Panc1 (cell line): ENCODE data around the gene TSC22D3. TPM values are rescaled to one million over a fixed set of nuclear protein-coding genes. Genes with fewer than 3 reads are reported as not detected.
A peak's percentile ranks its signal among the peaks of the same experiment; 100 is the strongest.

Experiments
- ATAC-seq: fragments of 200-7000 bp; cut with Tn5 transposase; 2 replicates; pipeline ENCODE4 v1.9.1; 2020; ENCODE audit warnings: mild to moderate bottlenecking, moderate library complexity
- BruUV-seq: library from RNA; stranded (reverse); fragments of 400-500 nt; replicated peaks from 2 replicates; lab custom pipeline; 2021; lab: Mats Ljungman, UMichigan
- CTCF ChIA-PET: fragments of 300-600 bp; sonication (Branson Sonifier 250); formaldehyde crosslinking; loops from one replicate; lab custom pipeline; 2022; ENCODE audit warnings: antibody characterized with exemption; lab: Charles Lee
- POLR2A ChIA-PET: fragments of 300-600 bp; sonication (Branson Sonifier 250); formaldehyde crosslinking; loops from one replicate; lab custom pipeline; 2022; ENCODE audit warnings: antibody characterized with exemption; lab: Charles Lee
- DNase-seq: peaks from one replicate; pipeline ENCODE4 v3.0.0-alpha.2; 2010; ENCODE audit warnings: low read depth, low spot score
- H3K27ac ChIP-seq: 2 replicates; pipeline ENCODE4 v1.5.1; 2011; ENCODE audit warnings: mild to moderate bottlenecking, low read length, inconsistent platforms
- H3K27me3 ChIP-seq: fragments of 200-500 bp; sonication (Bioruptor generic); 2 replicates; pipeline ENCODE4 v1.6.0; 2014; ENCODE audit warnings: low read length, inconsistent platforms; ENCODE audit not compliant: control insufficient read depth, insufficient read depth
- H3K36me3 ChIP-seq: fragments of 200-500 bp; sonication (Bioruptor generic); 2 replicates; pipeline ENCODE4 v1.5.1; 2014; ENCODE audit warnings: inconsistent platforms, mild to moderate bottlenecking, low read length, moderate library complexity; ENCODE audit not compliant: control insufficient read depth, insufficient read depth
- H3K4me1 ChIP-seq: 2 replicates; pipeline ENCODE4 v1.5.1; 2011; ENCODE audit warnings: inconsistent platforms, mild to moderate bottlenecking, low read length, moderate library complexity; ENCODE audit not compliant: control insufficient read depth, insufficient read depth
- H3K4me3 ChIP-seq, 2 experiments: 2 replicates each; pipeline ENCODE4 v1.5.1; 2011 to 2012; ENCODE audit warnings: low read depth in 2 of 2, low read length in 2 of 2, mild to moderate bottlenecking in 2 of 2, inconsistent platforms in 1 of 2, moderate library complexity in 1 of 2
- H3K9me3 ChIP-seq: fragments of 200-500 bp; sonication (Bioruptor generic); 2 replicates; pipeline ENCODE4 v1.5.1; 2014; ENCODE audit warnings: low read depth, mild to moderate bottlenecking, inconsistent platforms, low read length, moderate library complexity; ENCODE audit not compliant: control insufficient read depth, insufficient read depth
- POLR2AphosphoS5 ChIP-seq: IDR thresholded peaks from 2 replicates; pipeline ENCODE4 v1.6.1; 2012; ENCODE audit warnings: mild to moderate bottlenecking, low read depth, low read length, moderate library complexity
- SIN3A ChIP-seq: IDR thresholded peaks from 2 replicates; pipeline ENCODE4 v1.6.1; 2012; ENCODE audit warnings: low read depth, mild to moderate bottlenecking, low read length, moderate library complexity, borderline replicate concordance; ENCODE audit not compliant: insufficient read depth
- TCF7L2 ChIP-seq: IDR thresholded peaks from 2 replicates; pipeline ENCODE4 v1.6.1; 2011; ENCODE audit warnings: mild to moderate bottlenecking, low read depth, low read length, inconsistent platforms
- in situ Hi-C: cut with HindIII; loops from 2 replicates; pipeline ENCODE4 v1.10.0; 2016; ENCODE audit warnings: low sequenced_read_pairs, low pct_unique_long_range_greater_than_20kb
- intact Hi-C: fragments of 100-400 bp; cut with micrococcal nuclease; formaldehyde crosslinking; loops from one replicate; pipeline ENCODE4 v1.10.0; 2022; ENCODE audit not compliant: unreplicated experiment
- total RNA-seq: library from RNA; stranded (reverse); gene quantifications from one replicate; pipeline ENCODE4 v1.2.1, GENCODE V29; 2021; ENCODE audit not compliant: unreplicated experiment
- TF ChIP-seq, protein P1 (sequence below): fragments of 450-650 bp; IDR thresholded peaks from 2 replicates; pipeline ENCODE4 v1.5.1; 2017; ENCODE audit warnings: mild to moderate bottlenecking
- TF ChIP-seq, protein P2 (sequence below), 2 experiments: IDR thresholded peaks; 2 replicates each; pipeline ENCODE4 v1.6.1; 2011 to 2012; ENCODE audit warnings: low read depth in 2 of 2, control low read depth in 1 of 2, low read length in 1 of 2, mild to moderate bottlenecking in 1 of 2, moderate library complexity in 1 of 2; ENCODE audit not compliant: insufficient read depth in 1 of 2

TSC22D3 gene
- total RNA-seq, 1 experiment from 2014 or later: 7.2 TPM

GRCh38 chrX:107675365-107675654, 100.3 kb downstream of the TSC22D3 start:
- Histone ChIP-seq H3K27me3 (0 out of 2 replicates have a peak, but pooled peaks cover 2% of the 10 kb centered on the region), H3K4me3 (0 out of 4 replicates have a peak overlapping the region, but pooled peaks of 1 of the 2 experiments have one; percentile 81), H3K9me3 (no peaks in the 10 kb centered on the region), H3K27ac (no peak overlapping the region), H3K4me1 (peaks cover 25% of the 10 kb centered on the region), H3K36me3 (no peaks in the 10 kb centered on the region)
- TF ChIP-seq, protein P1, sequence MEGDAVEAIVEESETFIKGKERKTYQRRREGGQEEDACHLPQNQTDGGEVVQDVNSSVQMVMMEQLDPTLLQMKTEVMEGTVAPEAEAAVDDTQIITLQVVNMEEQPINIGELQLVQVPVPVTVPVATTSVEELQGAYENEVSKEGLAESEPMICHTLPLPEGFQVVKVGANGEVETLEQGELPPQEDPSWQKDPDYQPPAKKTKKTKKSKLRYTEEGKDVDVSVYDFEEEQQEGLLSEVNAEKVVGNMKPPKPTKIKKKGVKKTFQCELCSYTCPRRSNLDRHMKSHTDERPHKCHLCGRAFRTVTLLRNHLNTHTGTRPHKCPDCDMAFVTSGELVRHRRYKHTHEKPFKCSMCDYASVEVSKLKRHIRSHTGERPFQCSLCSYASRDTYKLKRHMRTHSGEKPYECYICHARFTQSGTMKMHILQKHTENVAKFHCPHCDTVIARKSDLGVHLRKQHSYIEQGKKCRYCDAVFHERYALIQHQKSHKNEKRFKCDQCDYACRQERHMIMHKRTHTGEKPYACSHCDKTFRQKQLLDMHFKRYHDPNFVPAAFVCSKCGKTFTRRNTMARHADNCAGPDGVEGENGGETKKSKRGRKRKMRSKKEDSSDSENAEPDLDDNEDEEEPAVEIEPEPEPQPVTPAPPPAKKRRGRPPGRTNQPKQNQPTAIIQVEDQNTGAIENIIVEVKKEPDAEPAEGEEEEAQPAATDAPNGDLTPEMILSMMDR: no peak
- no peak for TF ChIP-seq TCF7L2
- TF ChIP-seq, protein P2, sequence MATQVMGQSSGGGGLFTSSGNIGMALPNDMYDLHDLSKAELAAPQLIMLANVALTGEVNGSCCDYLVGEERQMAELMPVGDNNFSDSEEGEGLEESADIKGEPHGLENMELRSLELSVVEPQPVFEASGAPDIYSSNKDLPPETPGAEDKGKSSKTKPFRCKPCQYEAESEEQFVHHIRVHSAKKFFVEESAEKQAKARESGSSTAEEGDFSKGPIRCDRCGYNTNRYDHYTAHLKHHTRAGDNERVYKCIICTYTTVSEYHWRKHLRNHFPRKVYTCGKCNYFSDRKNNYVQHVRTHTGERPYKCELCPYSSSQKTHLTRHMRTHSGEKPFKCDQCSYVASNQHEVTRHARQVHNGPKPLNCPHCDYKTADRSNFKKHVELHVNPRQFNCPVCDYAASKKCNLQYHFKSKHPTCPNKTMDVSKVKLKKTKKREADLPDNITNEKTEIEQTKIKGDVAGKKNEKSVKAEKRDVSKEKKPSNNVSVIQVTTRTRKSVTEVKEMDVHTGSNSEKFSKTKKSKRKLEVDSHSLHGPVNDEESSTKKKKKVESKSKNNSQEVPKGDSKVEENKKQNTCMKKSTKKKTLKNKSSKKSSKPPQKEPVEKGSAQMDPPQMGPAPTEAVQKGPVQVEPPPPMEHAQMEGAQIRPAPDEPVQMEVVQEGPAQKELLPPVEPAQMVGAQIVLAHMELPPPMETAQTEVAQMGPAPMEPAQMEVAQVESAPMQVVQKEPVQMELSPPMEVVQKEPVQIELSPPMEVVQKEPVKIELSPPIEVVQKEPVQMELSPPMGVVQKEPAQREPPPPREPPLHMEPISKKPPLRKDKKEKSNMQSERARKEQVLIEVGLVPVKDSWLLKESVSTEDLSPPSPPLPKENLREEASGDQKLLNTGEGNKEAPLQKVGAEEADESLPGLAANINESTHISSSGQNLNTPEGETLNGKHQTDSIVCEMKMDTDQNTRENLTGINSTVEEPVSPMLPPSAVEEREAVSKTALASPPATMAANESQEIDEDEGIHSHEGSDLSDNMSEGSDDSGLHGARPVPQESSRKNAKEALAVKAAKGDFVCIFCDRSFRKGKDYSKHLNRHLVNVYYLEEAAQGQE (IDR thresholded peaks at IDR 0.05; ENCODE audit: insufficient read depth in 1 of 2, low read depth in 2 of 2, low read length in 1 of 2): no peak
- TF ChIP-seq POLR2AphosphoS5: no peak
- no peak for TF ChIP-seq SIN3A
- intact Hi-C loops (loop anchor here (5.0 kb wide), 1 partner anchor 102 kb away; the partner anchor contains the start of genes NCBP2L and TSC22D3), in situ Hi-C loops (no loop called here)
- POLR2A ChIA-PET: interaction anchor here (0.6 kb wide), 1 partner anchor 144 kb away, joined by 3 read pairs; no protein-coding TSS in a partner anchor
- ATAC-seq: no peak
- CTCF ChIA-PET: no interaction called here
- TSS peak; percentile 72 for BruUV-seq
- DNase-seq: no peak

GRCh38 chrX:107674480-107675364, 100.9 kb downstream of the TSC22D3 start:
- intact Hi-C loops: loop anchor here (5.0 kb wide), 2 partner anchors 103 to 218 kb away; partner anchors contain the start of genes NCBP2L and TSC22D3
- in situ Hi-C loops: no loop called here
- Histone ChIP-seq H3K4me3 (no peak overlapping the region), H3K27me3 (0 out of 2 replicates have a peak, but pooled peaks cover 2% of the 10 kb centered on the region), H3K9me3 (no peaks in the 10 kb centered on the region), H3K36me3 (no peaks in the 10 kb centered on the region), H3K27ac (peak overlapping the region; percentile 10; the same call in 1 of the 2 replicates), H3K4me1 (peaks cover 25% of the 10 kb centered on the region)
- DNase-seq (no peak), ATAC-seq (no peak)
- no TSS peak for BruUV-seq
- ChIA-PET POLR2A (interaction anchor here (0.6 kb wide), 1 partner anchor 144 kb away, joined by 3 read pairs; no protein-coding TSS in a partner anchor), CTCF (interaction anchor here (2.2 kb wide), 1 partner anchor 103 kb away, joined by 14 read pairs; the partner anchor contains the start of gene NCBP2L)
- no peak for TF ChIP-seq TCF7L2
- TF ChIP-seq, protein P2 (IDR thresholded peaks at IDR 0.05; ENCODE audit: insufficient read depth in 1 of 2, low read depth in 2 of 2, low read length in 1 of 2): no peak
- TF ChIP-seq POLR2AphosphoS5: no peak
- no peak for TF ChIP-seq SIN3A
- TF ChIP-seq, protein P1: no peak
